Thoracic aorta (tissue), 2 donors: ENCODE data around the gene SH3PXD2A. TPM values are rescaled to one million over a fixed set of nuclear protein-coding genes. Genes with fewer than 3 reads are reported as not detected.

Experiments
- ATAC-seq: fragments of 150-250 bp; one replicate; pipeline ENCODE4 v1.8.0; 2017; ENCODE audit warnings: low read depth; ENCODE audit not compliant: insufficient number of reproducible peaks, low FRiP score
- DNase-seq: peaks from one replicate; pipeline ENCODE4 v3.0.0-alpha.2; 2020; ENCODE audit warnings: low spot score
- H3K27ac ChIP-seq, 2 donors: fragments of 200-600 bp; sonication (generic); 1 replicate in 1 of 2; 2 replicates in 1 of 2; pipeline ENCODE4 v1.5.1; 2016; ENCODE audit warnings: mild to moderate bottlenecking in 2 of 2, moderate library complexity in 2 of 2
- H3K27me3 ChIP-seq: fragments of 200-600 bp; sonication (generic); replicated peaks from 2 replicates; pipeline ENCODE4 v1.6.0; 2016; ENCODE audit warnings: mild to moderate bottlenecking; ENCODE audit not compliant: insufficient read depth
- H3K36me3 ChIP-seq: fragments of 200-600 bp; sonication (generic); one replicate; pipeline ENCODE4 v1.5.1; 2016
- H3K4me1 ChIP-seq, 2 donors: fragments of 200-600 bp; sonication (generic); 1 replicate in 1 of 2; 2 replicates in 1 of 2; pipeline versions ENCODE4 v1.5.1 to v1.6.0; 2016; ENCODE audit warnings: low read depth in 2 of 2, mild to moderate bottlenecking in 1 of 2; ENCODE audit not compliant: control insufficient read depth in 1 of 2
- H3K4me3 ChIP-seq: fragments of 200-600 bp; sonication (generic); 2 replicates; pipeline ENCODE4 v1.5.1; 2016; ENCODE audit warnings: mild to moderate bottlenecking
- H3K9me3 ChIP-seq: fragments of 200-600 bp; sonication (generic); 2 replicates; pipeline ENCODE4 v1.5.1; 2016
- total RNA-seq, 2 donors: library from RNA; depleted of rRNA; stranded (reverse); fragments of >200 nt; gene quantifications; one replicate each; pipeline versions ENCODE4 v1.1.0 to v1.2.3, GENCODE V29; 2016
- TF ChIP-seq, protein P1 (sequence below): fragments of 200-600 bp; sonication (generic); IDR thresholded peaks from one replicate; pipeline ENCODE4 v1.5.1; 2019; ENCODE audit warnings: antibody characterized with exemption

Gene SH3PXD2A
- total RNA-seq, 2 donors from 2014 or later, result 28.3 to 51.5 TPM

DNA sequence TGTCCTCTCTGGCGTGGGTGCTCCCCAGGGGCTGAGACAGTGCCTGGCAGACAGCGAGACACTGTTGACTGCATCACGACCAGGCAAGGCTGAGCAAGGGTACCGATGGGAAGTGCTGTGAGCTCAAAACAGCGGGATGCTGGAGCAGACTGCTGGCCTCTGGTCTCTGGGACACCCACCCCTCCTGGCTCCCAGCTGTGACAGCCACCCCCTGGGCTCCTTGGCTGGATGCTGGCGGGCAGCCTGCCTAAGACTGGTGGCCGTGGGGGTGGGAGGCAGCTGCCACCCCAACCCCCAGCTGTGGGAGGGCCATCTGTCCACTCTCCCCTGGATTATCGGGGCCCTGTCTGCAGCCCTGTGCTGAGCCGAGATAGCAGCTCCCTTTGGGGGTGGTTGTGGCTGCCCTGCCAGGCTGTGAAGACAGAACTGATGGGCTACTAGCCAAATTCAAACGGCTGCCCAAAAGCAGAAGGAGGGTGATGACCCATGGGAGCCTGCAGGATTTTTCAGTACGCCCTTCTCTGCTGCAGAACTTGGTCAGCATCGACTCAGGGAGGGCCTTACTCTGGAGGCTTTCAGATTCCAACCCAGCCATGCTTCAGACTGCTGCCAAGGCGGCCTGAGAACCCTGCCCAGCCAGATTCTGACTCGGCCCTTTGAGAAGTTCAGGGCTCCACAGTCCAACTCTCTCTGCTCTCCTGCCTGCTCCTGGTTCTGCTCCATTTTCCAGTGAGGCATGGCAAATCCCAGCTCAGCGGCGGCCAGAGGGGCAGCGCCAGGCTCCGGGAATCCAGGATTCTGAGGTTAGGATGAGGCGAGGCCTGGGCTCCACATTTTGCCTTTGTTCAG, 236.6 kb downstream of the SH3PXD2A start:
- Histone ChIP-seq H3K27ac (peak overlapping the region; percentile 71 to 78), H3K36me3 (peaks cover 21% of the 10 kb centered on the region), H3K4me3 (no peak overlapping the region), H3K4me1 (peaks cover 38 to 62% of the 10 kb centered on the region in 2 donors), H3K27me3 (no peaks in the 10 kb centered on the region), H3K9me3 (no peaks in the 10 kb centered on the region)
- DNase-seq (peak; percentile 58), ATAC-seq (peak; percentile 47)
- TF ChIP-seq, protein P1, sequence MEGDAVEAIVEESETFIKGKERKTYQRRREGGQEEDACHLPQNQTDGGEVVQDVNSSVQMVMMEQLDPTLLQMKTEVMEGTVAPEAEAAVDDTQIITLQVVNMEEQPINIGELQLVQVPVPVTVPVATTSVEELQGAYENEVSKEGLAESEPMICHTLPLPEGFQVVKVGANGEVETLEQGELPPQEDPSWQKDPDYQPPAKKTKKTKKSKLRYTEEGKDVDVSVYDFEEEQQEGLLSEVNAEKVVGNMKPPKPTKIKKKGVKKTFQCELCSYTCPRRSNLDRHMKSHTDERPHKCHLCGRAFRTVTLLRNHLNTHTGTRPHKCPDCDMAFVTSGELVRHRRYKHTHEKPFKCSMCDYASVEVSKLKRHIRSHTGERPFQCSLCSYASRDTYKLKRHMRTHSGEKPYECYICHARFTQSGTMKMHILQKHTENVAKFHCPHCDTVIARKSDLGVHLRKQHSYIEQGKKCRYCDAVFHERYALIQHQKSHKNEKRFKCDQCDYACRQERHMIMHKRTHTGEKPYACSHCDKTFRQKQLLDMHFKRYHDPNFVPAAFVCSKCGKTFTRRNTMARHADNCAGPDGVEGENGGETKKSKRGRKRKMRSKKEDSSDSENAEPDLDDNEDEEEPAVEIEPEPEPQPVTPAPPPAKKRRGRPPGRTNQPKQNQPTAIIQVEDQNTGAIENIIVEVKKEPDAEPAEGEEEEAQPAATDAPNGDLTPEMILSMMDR, result no peak

DNA sequence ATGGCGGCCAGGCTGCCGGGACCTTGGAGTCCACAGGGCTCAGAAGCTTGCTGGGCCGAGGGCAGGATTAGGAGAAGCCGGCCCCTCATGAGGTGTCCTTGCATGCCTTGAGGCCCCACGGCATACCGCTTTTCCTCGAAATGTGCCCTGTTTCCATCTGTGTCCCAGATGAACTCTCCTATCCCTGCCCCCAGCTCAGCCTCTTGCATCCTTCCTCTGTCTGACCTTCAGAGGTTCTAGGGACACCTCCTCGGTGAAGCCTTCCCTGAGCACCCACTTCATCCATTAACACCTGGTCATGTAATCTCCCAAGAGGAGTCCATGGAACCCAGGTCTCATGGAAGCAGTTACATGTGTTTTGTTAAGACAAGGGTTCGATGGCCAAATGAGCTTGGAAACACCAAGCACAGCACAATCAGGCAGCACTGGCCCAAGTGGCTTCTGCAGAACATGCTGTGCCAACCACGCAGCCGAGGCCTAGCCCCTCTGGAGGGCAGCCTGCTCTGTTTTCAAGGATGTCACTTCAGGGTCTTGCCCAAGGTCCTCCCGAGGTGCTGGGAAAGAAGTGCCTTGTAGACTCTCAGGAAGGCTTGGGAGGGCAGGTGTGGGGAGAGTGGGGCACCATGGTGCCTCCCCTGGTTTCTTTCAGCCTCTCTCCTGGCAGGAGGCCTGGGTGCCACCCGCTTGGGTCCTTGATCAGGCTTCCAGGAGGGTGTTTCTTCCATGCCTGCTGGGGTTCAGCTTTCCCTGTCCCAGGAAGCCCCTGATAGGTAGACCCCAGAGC, 237.6 kb downstream of the SH3PXD2A start:
- Histone ChIP-seq H3K4me1 (peaks cover 38 to 52% of the 10 kb centered on the region in 2 donors), H3K27me3 (no peaks in the 10 kb centered on the region), H3K9me3 (no peaks in the 10 kb centered on the region), H3K4me3 (no peak overlapping the region), H3K36me3 (peaks cover 31% of the 10 kb centered on the region), H3K27ac (peak overlapping the region; percentile 66 to 71)
- TF ChIP-seq, protein P1, result no peak
- no peak for DNase-seq
- ATAC-seq, result no peak

DNA sequence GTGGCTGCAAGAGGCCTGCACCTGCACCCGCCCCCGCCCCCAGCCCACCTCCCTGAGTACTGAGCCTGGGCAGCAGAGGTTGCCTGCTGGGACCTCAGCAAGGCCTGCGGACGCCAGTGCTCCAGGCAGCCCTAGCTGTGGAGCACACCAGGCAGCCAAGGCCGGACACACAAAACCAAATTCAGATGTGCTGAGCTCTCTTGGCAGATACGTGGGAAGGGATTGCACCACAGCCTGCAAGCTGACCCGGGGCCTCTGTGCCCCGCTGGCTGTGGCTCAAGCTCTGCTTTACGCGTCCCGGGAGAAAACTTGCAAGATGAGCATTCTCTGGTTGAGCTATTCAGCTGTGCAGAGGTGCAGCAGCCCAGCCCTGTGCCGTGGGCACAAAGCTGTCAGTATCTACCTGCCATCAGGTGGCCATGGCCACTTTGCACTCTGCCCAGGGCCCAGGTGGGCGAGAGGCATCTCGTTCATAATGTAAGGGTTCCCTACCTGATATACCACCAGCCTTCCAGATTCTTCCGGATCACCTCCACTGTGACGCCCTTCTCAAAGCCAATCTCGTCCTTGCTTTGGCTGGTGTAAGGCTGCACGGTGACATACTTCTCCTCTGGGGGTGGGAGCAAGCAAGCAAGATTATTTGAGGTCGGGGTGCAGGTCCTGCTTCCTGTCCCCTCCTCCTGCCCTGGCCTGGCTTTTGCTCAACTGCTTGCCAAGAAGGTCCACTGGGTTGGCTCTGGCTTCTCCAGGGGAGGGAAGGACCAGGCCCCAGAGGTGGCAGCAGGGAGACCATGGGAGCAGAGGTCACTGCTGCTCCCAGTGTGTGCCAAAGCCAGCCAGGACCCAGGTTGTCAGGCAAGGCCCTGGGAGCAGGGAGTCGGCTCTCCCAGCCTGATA, 238.4 kb downstream of the SH3PXD2A start:
- Histone ChIP-seq H3K27ac (no peak overlapping the region), H3K9me3 (no peaks in the 10 kb centered on the region), H3K4me3 (no peak overlapping the region), H3K27me3 (no peaks in the 10 kb centered on the region), H3K36me3 (peaks cover 39% of the 10 kb centered on the region), H3K4me1 (peaks cover 34 to 44% of the 10 kb centered on the region in 2 donors)
- TF ChIP-seq, protein P1, result no peak
- ATAC-seq (no peak), DNase-seq (no peak)

DNA sequence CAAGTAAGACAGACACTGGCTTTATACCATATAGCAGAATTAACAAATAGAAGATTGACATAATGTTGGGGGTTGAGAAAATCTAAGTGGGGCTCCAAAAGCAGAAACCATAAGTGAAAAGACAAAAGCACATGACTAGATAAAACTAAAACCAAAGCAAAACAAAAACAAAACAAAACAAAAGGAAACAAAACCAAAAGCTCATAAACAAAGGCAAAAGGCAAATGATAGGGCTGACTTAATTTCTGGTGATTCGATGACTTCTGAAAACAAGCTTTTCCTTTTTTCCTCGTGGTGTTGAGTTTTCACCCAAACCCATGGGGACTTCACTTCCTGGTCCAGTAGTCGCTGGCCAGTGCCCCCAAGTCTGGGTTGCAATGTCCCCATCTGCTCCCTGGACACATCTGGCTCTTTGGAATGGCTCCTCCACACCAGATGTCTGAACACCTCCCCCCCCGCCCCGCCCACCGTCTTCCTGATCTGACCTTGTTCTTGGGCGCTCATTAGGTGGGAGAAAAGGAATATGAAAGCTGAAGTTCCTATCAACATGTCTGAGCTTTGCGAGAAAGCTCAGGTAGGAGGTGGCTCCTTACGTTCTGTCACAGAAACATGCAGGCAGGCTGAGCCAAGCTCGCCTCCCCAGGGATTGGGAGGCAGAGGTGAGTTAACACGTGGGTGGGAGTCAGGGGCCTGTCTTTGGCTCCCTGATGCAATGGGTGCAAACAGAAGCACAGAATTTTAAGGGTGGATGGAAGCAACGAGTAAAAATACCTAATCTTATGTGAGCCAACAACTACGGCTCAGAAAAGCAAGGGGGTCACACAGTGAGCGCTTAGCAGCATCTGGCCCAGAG, 240.8 kb downstream of the SH3PXD2A start:
- Histone ChIP-seq H3K27ac (no peak overlapping the region), H3K36me3 (peaks cover 52% of the 10 kb centered on the region), H3K9me3 (no peaks in the 10 kb centered on the region), H3K4me1 (peaks cover 10 to 26% of the 10 kb centered on the region in 2 donors), H3K27me3 (no peaks in the 10 kb centered on the region), H3K4me3 (no peak overlapping the region)
- TF ChIP-seq, protein P1, result no peak
- no peak for ATAC-seq
- DNase-seq, result no peak
